Lung (tissue), 12 donors: ENCODE data around the gene MRNIP. TPM values are rescaled to one million over a fixed set of nuclear protein-coding genes. Genes with fewer than 3 reads are reported as not detected.

Experiments used
- ATAC-seq: fragments of 200-7000 bp; cut with Tn5 transposase; one replicate; pipeline ENCODE4 v1.9.1; 2020; ENCODE audit warnings: moderate number of reproducible peaks; ENCODE audit not compliant: insufficient read depth, low FRiP score
- DNase-seq, 3 donors: peaks; one replicate each; pipeline ENCODE4 v3.0.0-alpha.2; 2013 to 2017
- H3K27ac ChIP-seq, 2 donors: one replicate each; pipeline ENCODE4 v1.5.1; 2013; ENCODE audit warnings: mild to moderate bottlenecking in 2 of 2, moderate library complexity in 2 of 2, control low read depth in 1 of 2, inconsistent platforms in 1 of 2, low read depth in 1 of 2, low read length in 1 of 2
- H3K27me3 ChIP-seq, 3 donors: one replicate each; pipeline ENCODE4 v1.5.1; 2013; ENCODE audit warnings: low read length in 2 of 3; ENCODE audit not compliant: control insufficient read depth in 3 of 3, insufficient read depth in 3 of 3
- H3K36me3 ChIP-seq, 4 donors: one replicate each; pipeline ENCODE4 v1.5.1; 2013; ENCODE audit warnings: low read length in 4 of 4, mild to moderate bottlenecking in 1 of 4, moderate library complexity in 1 of 4; ENCODE audit not compliant: control insufficient read depth in 4 of 4, insufficient read depth in 4 of 4
- H3K4me1 ChIP-seq, 5 donors: one replicate each; pipeline ENCODE4 v1.5.1; 2013; ENCODE audit warnings: low read length in 5 of 5, mild to moderate bottlenecking in 2 of 5, moderate library complexity in 1 of 5; ENCODE audit not compliant: control insufficient read depth in 5 of 5, insufficient read depth in 5 of 5
- H3K4me3 ChIP-seq: one replicate; pipeline ENCODE4 v1.5.1; 2013; ENCODE audit warnings: mild to moderate bottlenecking, control low read depth, moderate library complexity
- H3K9ac ChIP-seq, 2 donors: one replicate each; pipeline ENCODE4 v1.5.1; 2013; ENCODE audit warnings: low read length in 2 of 2, control low read depth in 1 of 2; ENCODE audit not compliant: insufficient read depth in 1 of 2
- H3K9me3 ChIP-seq, 4 donors: one replicate each; pipeline ENCODE4 v1.5.1; 2013; ENCODE audit warnings: low read length in 3 of 4, mild to moderate bottlenecking in 1 of 4, moderate library complexity in 1 of 4; ENCODE audit not compliant: control insufficient read depth in 4 of 4, insufficient read depth in 3 of 4
- CTCF ChIP-seq: IDR thresholded peaks from 2 replicates; pipeline ENCODE4 v1.5.1; 2012; ENCODE audit warnings: mild to moderate bottlenecking; ENCODE audit errors: control extremely low read depth, extremely low read depth
- WGBS, 2 donors: extraction: QIAGEN DNeasy Blood & Tissue Kit; methylation state at CpG; one replicate each; pipeline ENCODE4 v1.1.7; 2013; 5-methylcytosine and 5-hydroxymethylcytosine counted together
- polyA plus RNA-seq, 2 donors: library from polyadenylated mRNA; stranded (reverse); fragments of 200-250 nt; gene quantifications; one replicate each; pipeline ENCODE4 v1.2.1, GENCODE V29; 2013
- total RNA-seq, 2 donors: library from RNA; depleted of rRNA in 1 of 2; stranded (reverse); fragments of >200 nt in 1 of 2; gene quantifications; one replicate each; pipeline ENCODE4 v1.2.1, GENCODE V29; 2014 to 2021
- donor health status: control.
- donor health status: control.
- donor health status: Bipolar disorder and iron deficiency.
- donor health status: healthy.
- donor health status: DM: yes; HTN: yes; CAD: no.

MRNIP gene
- total and polyA plus RNA-seq, 4 donors: 15.4 to 51.0 (median 35.4) TPM

GRCh38 chr5:179858241-179858585 is 404 bp downstream of the MRNIP start:
- peak; percentile 19 for ATAC-seq
- DNase-seq: peak in 2 of 3 donors; percentile 25 to 39
- Histone ChIP-seq H3K36me3 (peaks cover 5 to 16% (median 12%) of the 10 kb centered on the region in 4 donors), H3K27ac (peak overlapping the region; percentile 47 to 86), H3K9me3 (peaks cover 0 to 2% (median 0%) of the 10 kb centered on the region in 4 donors), H3K27me3 (no peaks in the 10 kb centered on the region), H3K4me1 (no peaks in the 10 kb centered on the region), H3K4me3 (peak overlapping the region; percentile 63), H3K9ac (peak overlapping the region; percentile 46 to 53)
- no peak for TF ChIP-seq CTCF
- 0 to 1% methylated on average over 32 of the region's 32 CpGs for WGBS, 2 donors

- no peak overlapping the region for H3K4me3 ChIP-seq
- no peak for TF ChIP-seq CTCF
- H3K27ac ChIP-seq: no peak overlapping the region
- H3K4me1 ChIP-seq: no peaks in the 10 kb centered on the region
- peaks cover 0 to 3% (median 0%) of the 10 kb centered on the region in 4 donors for H3K9me3 ChIP-seq
- no peaks in the 10 kb centered on the region for H3K27me3 ChIP-seq
- H3K36me3 ChIP-seq: peaks cover 12 to 27% (median 20%) of the 10 kb centered on the region in 4 donors
- no peak overlapping the region for H3K9ac ChIP-seq
- no peak for ATAC-seq
- WGBS, 2 donors: 91 to 95% methylated on average over 8 of the region's 8 CpGs
- no peak for DNase-seq
Measured at GRCh38 chr5:179854356-179854755, 4.3 kb downstream of the MRNIP start.

- no peaks in the 10 kb centered on the region for H3K27me3 ChIP-seq
Measured at GRCh38 chr5:179852993-179853547, 5.5 kb downstream of the MRNIP start.

More at GRCh38 chr5:179852993-179853547, 5.5 kb downstream of the MRNIP start:
- TF ChIP-seq CTCF: no peak
- Histone ChIP-seq H3K4me1 (no peaks in the 10 kb centered on the region), H3K9ac (no peak overlapping the region), H3K9me3 (peaks cover 0 to 3% (median 0%) of the 10 kb centered on the region in 4 donors), H3K27ac (no peak overlapping the region), H3K36me3 (peaks cover 18 to 36% (median 25%) of the 10 kb centered on the region in 4 donors), H3K4me3 (no peak overlapping the region)
- ATAC-seq (no peak), DNase-seq (no peak)
- WGBS, 2 donors: 80 to 86% methylated on average over 8 of the region's 8 CpGs
